ENCODE data around the gene ZBTB48.
"Not testable (repeated sequence)": the region's sequence is repeated elsewhere in the genome, so short reads cannot be mapped to it uniquely, and the experiment has no call there.

Gene ZBTB48

GRCh38 chr1:6635910-6636760, 56.3 kb downstream of the ZBTB48 start:
- no peak for DNase-seq

- DNase-seq = not testable (repeated sequence)
Measured at GRCh38 chr1:6636778-6637177, 57.0 kb downstream of the ZBTB48 start.

GRCh38 chr1:6637770-6638169, 58.0 kb downstream of the ZBTB48 start:
- no peak for DNase-seq

GRCh38 chr1:6638226-6638625, 58.4 kb downstream of the ZBTB48 start:
- DNase-seq = no peak
